Coronary artery (tissue), 2 donors: ENCODE results near the gene OSCP1.

Experiments used
- DNase-seq: peaks from one replicate; pipeline ENCODE4 v3.0.0-alpha.2; 2017; ENCODE audit warnings: low spot score
- H3K27ac ChIP-seq, 2 donors: fragments of 200-600 bp; sonication (generic); one replicate each; pipeline ENCODE4 v1.5.1; 2016 to 2019
- H3K4me3 ChIP-seq: fragments of 200-600 bp; sonication (generic); 2 replicates; pipeline ENCODE4 v1.5.1; 2016; ENCODE audit warnings: mild to moderate bottlenecking, moderate library complexity
- CTCF ChIP-seq: fragments of 200-600 bp; sonication (generic); IDR thresholded peaks from one replicate; pipeline ENCODE4 v1.5.1; 2019; ENCODE audit warnings: antibody characterized with exemption

OSCP1 gene

GRCh38 chr1:36419140-36419539 lies 31.1 kb downstream of the OSCP1 start:
- no peak for DNase-seq
- TF ChIP-seq CTCF: no peak
- no peak overlapping the region for H3K27ac ChIP-seq
- no peak overlapping the region for H3K4me3 ChIP-seq

GRCh38 chr1:36417931-36418330 lies 32.3 kb downstream of the OSCP1 start:
- no peak for TF ChIP-seq CTCF
- Histone ChIP-seq H3K4me3 (no peak overlapping the region), H3K27ac (no peak overlapping the region)
- no peak for DNase-seq

GRCh38 chr1:36415661-36416326 lies 34.5 kb downstream of the OSCP1 start:
- H3K4me3 ChIP-seq: no peak overlapping the region
- no peak for DNase-seq
- TF ChIP-seq CTCF: no peak
- no peak overlapping the region for H3K27ac ChIP-seq

GRCh38 chr1:36414384-36414783 lies 35.9 kb downstream of the OSCP1 start:
- no peak for DNase-seq
- Histone ChIP-seq H3K4me3 (no peak overlapping the region), H3K27ac (no peak overlapping the region)
- TF ChIP-seq CTCF: no peak

- no peak for DNase-seq
- TF ChIP-seq CTCF: no peak
- Histone ChIP-seq H3K4me3 (no peak overlapping the region), H3K27ac (no peak overlapping the region)
These were observed 38.3 kb downstream of the OSCP1 start for GRCh38 chr1:36411674-36412648.

- TF ChIP-seq CTCF: no peak
- no peak for DNase-seq
- Histone ChIP-seq H3K27ac (no peak overlapping the region), H3K4me3 (no peak overlapping the region)
These were observed 41.8 kb downstream of the OSCP1 start for GRCh38 chr1:36408479-36408878.

- H3K27ac ChIP-seq: no peak overlapping the region
- DNase-seq: no peak
- H3K4me3 ChIP-seq: no peak overlapping the region
- TF ChIP-seq CTCF: no peak
These were observed 43.8 kb downstream of the OSCP1 start for GRCh38 chr1:36406440-36406839.
